GM18511 (cell line): ENCODE results near the gene PHKA1.
"Not testable (repeated sequence)": the region's sequence is repeated elsewhere in the genome, so short reads cannot be mapped to it uniquely, and the experiment has no call there.

Experiments used
- ATAC-seq: cut with Tn5 transposase; IDR thresholded peaks from one replicate; pipeline ENCODE4 v1.9.1; 2021; ENCODE audit warnings: mild to moderate bottlenecking, moderate library complexity; ENCODE audit not compliant: unreplicated experiment

The PHKA1 gene

GRCh38 chrX:72573158-72573511 is 141.0 kb downstream of the PHKA1 start:
- ATAC-seq: peak; percentile 41

- peak; percentile 98 for ATAC-seq
Measured at GRCh38 chrX:72572248-72573157, 141.6 kb downstream of the PHKA1 start, which contains the start of gene HDAC8. Gene HDAC8, minus strand, starts transcription at chrX:72572843. Its CDS starts 82 bp downstream, at chrX:72572761.

GRCh38 chrX:72569786-72570185 is 144.3 kb downstream of the PHKA1 start:
- ATAC-seq: no peak

GRCh38 chrX:72568406-72569092 is 145.6 kb downstream of the PHKA1 start:
- no peak for ATAC-seq

- ATAC-seq: no peak
Measured at GRCh38 chrX:72566448-72566847, 147.7 kb downstream of the PHKA1 start.

- not testable (repeated sequence) for ATAC-seq
Measured at GRCh38 chrX:72559655-72560054, 154.5 kb downstream of the PHKA1 start.

- no peak for ATAC-seq
Measured at GRCh38 chrX:72554448-72555140, 159.5 kb downstream of the PHKA1 start.

GRCh38 chrX:72552443-72552842 is 161.7 kb downstream of the PHKA1 start:
- ATAC-seq: not testable (repeated sequence)

- no peak for ATAC-seq
Measured at GRCh38 chrX:72545990-72546389, 168.1 kb downstream of the PHKA1 start.

GRCh38 chrX:72540318-72540717 is 173.8 kb downstream of the PHKA1 start:
- peak; percentile 66 for ATAC-seq

- ATAC-seq: no peak
Measured at GRCh38 chrX:72539822-72540221, 174.3 kb downstream of the PHKA1 start.

GRCh38 chrX:72536542-72536941 is 177.6 kb downstream of the PHKA1 start:
- ATAC-seq: no peak

GRCh38 chrX:72532366-72532765 is 181.7 kb downstream of the PHKA1 start:
- ATAC-seq: no peak
